HL-60 (cell line): ENCODE measurements around the gene MFAP2.

Source experiments
- DNase-seq, 2 experiments: peaks; one replicate each; pipeline ENCODE4 v3.0.0-alpha.2; 2010 to 2020; ENCODE audit warnings: low read depth in 1 of 2, low spot score in 1 of 2
- H3K27ac ChIP-seq: fragments of 250-450 bp; sonication (Bioruptor Pico); replicated peaks from 2 replicates; pipeline ENCODE4 v1.5.1; 2020; ENCODE audit warnings: mild to moderate bottlenecking, moderate library complexity
- H3K27me3 ChIP-seq: fragments of 250-450 bp; sonication (Bioruptor Pico); 2 replicates; pipeline ENCODE4 v1.5.1; 2021; ENCODE audit warnings: mild to moderate bottlenecking, moderate library complexity; ENCODE audit not compliant: insufficient read depth, poor library complexity, severe bottlenecking
- H3K4me3 ChIP-seq: replicated peaks from 2 replicates; pipeline ENCODE4 v1.5.1; 2011; ENCODE audit warnings: mild to moderate bottlenecking, control low read depth, low read length; ENCODE audit not compliant: insufficient read depth
- GABPA ChIP-seq: IDR thresholded peaks from 2 replicates; pipeline ENCODE4 v1.6.1; 2012; ENCODE audit warnings: low read depth
- POLR2AphosphoS5 ChIP-seq: IDR thresholded peaks from 2 replicates; pipeline ENCODE4 v1.6.1; 2012; ENCODE audit warnings: low read depth
- SPI1 ChIP-seq: IDR thresholded peaks from 2 replicates; pipeline ENCODE4 v1.6.1; 2012; ENCODE audit warnings: low read depth, mild to moderate bottlenecking, borderline replicate concordance
- TF ChIP-seq, protein P1 (sequence below): IDR thresholded peaks from one replicate; pipeline ENCODE4 v1.5.1; 2011; ENCODE audit warnings: low read length, control low read depth, inconsistent platforms; ENCODE audit not compliant: insufficient read depth
- TF ChIP-seq, protein P2 (sequence below): IDR thresholded peaks from 2 replicates; pipeline ENCODE4 v1.6.1; 2012; ENCODE audit warnings: low read depth; ENCODE audit not compliant: insufficient replicate concordance

MFAP2 gene

DNA sequence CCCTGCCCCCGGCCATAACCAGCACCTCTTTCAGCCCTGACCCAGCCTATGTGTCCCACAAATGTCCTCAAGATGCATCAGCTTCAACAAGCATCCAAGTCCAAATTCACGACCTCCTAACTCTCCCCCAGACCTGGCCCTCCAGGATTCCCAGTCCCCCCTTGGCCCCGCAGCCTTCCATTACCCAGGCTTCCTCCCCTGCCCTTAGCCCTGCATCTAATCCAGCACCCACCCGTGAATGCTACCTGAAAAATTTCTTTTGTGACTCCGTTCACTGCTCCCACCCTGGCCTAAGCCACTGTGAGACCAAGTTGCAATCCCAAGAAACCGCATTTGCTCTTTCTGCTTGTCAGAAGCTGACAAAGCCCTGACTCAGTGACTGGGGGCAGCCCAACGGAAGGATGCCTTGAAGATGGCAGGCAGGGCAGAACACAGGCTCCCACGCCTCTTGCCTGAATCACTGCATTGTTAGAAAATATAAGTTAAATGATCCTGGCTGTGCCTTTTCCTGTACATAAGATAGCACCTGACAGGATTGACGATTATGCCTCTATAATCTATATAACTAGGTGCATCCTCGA lies 939 bp upstream of the MFAP2 start:
- Histone ChIP-seq H3K27me3 (peaks cover 23% of the 10 kb centered on the region), H3K4me3 (no peak overlapping the region), H3K27ac (no peak overlapping the region)
- TF ChIP-seq SPI1 (no peak), GABPA (no peak), POLR2AphosphoS5 (no peak)
- TF ChIP-seq, protein P1, sequence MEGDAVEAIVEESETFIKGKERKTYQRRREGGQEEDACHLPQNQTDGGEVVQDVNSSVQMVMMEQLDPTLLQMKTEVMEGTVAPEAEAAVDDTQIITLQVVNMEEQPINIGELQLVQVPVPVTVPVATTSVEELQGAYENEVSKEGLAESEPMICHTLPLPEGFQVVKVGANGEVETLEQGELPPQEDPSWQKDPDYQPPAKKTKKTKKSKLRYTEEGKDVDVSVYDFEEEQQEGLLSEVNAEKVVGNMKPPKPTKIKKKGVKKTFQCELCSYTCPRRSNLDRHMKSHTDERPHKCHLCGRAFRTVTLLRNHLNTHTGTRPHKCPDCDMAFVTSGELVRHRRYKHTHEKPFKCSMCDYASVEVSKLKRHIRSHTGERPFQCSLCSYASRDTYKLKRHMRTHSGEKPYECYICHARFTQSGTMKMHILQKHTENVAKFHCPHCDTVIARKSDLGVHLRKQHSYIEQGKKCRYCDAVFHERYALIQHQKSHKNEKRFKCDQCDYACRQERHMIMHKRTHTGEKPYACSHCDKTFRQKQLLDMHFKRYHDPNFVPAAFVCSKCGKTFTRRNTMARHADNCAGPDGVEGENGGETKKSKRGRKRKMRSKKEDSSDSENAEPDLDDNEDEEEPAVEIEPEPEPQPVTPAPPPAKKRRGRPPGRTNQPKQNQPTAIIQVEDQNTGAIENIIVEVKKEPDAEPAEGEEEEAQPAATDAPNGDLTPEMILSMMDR: no peak
- TF ChIP-seq, protein P2, sequence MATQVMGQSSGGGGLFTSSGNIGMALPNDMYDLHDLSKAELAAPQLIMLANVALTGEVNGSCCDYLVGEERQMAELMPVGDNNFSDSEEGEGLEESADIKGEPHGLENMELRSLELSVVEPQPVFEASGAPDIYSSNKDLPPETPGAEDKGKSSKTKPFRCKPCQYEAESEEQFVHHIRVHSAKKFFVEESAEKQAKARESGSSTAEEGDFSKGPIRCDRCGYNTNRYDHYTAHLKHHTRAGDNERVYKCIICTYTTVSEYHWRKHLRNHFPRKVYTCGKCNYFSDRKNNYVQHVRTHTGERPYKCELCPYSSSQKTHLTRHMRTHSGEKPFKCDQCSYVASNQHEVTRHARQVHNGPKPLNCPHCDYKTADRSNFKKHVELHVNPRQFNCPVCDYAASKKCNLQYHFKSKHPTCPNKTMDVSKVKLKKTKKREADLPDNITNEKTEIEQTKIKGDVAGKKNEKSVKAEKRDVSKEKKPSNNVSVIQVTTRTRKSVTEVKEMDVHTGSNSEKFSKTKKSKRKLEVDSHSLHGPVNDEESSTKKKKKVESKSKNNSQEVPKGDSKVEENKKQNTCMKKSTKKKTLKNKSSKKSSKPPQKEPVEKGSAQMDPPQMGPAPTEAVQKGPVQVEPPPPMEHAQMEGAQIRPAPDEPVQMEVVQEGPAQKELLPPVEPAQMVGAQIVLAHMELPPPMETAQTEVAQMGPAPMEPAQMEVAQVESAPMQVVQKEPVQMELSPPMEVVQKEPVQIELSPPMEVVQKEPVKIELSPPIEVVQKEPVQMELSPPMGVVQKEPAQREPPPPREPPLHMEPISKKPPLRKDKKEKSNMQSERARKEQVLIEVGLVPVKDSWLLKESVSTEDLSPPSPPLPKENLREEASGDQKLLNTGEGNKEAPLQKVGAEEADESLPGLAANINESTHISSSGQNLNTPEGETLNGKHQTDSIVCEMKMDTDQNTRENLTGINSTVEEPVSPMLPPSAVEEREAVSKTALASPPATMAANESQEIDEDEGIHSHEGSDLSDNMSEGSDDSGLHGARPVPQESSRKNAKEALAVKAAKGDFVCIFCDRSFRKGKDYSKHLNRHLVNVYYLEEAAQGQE: no peak
- DNase-seq: no peak

DNA sequence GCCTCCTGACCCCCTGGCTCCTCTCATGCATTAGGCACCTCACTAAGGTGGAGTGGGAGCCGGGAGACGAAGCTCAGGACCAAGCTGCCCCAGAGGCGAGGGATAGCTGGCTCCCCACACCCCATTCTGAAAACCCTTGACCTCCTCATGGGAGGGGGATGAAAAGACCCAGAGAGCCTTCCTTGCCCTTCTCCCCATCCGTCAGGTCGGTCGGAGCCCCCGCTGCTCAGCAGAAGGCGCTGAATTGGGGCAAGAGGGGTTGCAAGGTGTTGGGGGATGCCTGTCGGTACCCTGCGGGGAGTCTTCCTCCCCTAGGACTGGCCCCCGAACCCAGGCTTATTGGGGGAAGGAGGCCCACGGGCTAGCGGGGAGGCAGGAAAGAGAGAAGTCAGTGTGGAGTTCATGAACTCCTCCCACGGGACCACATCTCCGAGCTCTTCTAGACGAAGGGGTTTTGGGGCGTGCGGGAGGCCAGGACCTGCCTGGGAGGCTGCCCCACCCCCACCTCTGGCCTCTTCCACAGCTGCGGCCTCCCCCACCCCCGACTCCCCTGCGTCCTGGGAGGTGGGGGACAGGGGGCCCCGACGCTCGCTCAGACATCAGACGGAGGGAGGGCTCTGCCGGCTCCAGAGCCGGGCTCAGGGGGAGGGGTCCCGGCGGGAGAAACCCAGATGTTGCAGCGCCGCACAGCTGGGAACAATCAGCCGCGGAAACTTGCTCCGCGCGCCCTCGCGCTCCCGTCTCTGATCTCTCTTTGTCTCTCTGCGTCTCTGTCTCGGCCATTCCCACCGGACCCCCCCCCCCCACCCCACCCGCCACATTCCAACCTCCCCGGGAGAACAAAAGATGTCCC lies 719 bp downstream of the MFAP2 start:
- Histone ChIP-seq H3K27ac (no peak overlapping the region), H3K27me3 (peaks cover 23% of the 10 kb centered on the region), H3K4me3 (no peak overlapping the region)
- TF ChIP-seq, protein P1: no peak
- TF ChIP-seq SPI1: no peak
- TF ChIP-seq, protein P2: no peak
- TF ChIP-seq GABPA: no peak
- TF ChIP-seq POLR2AphosphoS5: no peak
- no peak for DNase-seq

DNA sequence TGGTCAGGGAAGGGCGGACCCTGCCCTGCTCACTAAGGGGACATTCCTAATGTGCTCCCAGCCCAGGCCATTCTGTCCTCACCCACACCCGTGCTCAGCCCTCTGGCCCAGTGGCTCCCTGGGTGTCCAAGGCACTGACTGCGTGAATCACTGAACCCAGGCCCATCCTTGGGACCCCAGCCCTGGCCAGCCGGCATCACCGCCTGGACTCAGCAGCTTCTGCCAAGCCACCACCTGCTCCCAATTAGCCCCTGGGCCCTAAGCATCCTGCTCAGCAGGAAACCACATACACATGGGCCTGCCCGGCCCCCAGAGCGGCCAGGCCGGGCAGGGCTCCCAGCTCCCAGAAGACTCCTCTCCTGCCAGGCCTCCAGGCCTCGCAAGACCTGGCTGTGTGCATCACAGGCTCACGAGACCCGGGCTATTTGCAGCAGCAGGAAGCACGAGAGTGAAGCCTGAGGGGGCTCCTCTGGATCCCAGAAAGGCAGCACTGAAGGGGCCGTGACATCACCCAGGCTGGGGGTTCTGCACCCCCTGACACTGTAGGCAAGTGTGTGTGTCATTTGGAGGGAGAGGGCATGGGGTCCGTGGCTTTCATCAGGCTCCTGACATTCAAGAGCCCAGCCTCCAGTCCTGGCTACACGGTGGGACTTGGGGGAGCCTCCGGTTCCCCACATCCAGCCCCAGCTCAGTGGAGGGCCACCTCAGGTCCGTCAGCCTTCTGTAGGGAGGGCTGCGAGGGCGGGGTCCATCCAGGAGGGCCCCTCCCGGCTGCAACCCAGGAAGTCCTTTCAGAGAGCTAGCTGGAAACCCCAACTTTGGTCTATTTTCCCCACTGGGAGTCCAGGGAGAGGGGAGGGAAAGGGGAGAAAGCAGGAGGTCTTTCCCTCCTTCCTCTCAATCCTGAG lies 1.6 kb downstream of the MFAP2 start:
- TF ChIP-seq GABPA: no peak
- no peak for TF ChIP-seq POLR2AphosphoS5
- TF ChIP-seq, protein P1: no peak
- no peak for TF ChIP-seq SPI1
- TF ChIP-seq, protein P2: no peak
- peaks cover 23% of the 10 kb centered on the region for H3K27me3 ChIP-seq
- H3K27ac ChIP-seq: no peak overlapping the region
- DNase-seq: no peak
- H3K4me3 ChIP-seq: no peak overlapping the region
